HL-60 (cell line): ENCODE results near the gene GP1BA.

ENCODE experiments used
- DNase-seq, 2 experiments: peaks; one replicate each; pipeline ENCODE4 v3.0.0-alpha.2; 2010 to 2020; ENCODE audit warnings: low read depth in 1 of 2, low spot score in 1 of 2
- H3K27ac ChIP-seq: fragments of 250-450 bp; sonication (Bioruptor Pico); replicated peaks from 2 replicates; pipeline ENCODE4 v1.5.1; 2020; ENCODE audit warnings: mild to moderate bottlenecking, moderate library complexity
- H3K27me3 ChIP-seq: fragments of 250-450 bp; sonication (Bioruptor Pico); 2 replicates; pipeline ENCODE4 v1.5.1; 2021; ENCODE audit warnings: mild to moderate bottlenecking, moderate library complexity; ENCODE audit not compliant: insufficient read depth, poor library complexity, severe bottlenecking
- H3K4me3 ChIP-seq: replicated peaks from 2 replicates; pipeline ENCODE4 v1.5.1; 2011; ENCODE audit warnings: mild to moderate bottlenecking, control low read depth, low read length; ENCODE audit not compliant: insufficient read depth
- GABPA ChIP-seq: IDR thresholded peaks from 2 replicates; pipeline ENCODE4 v1.6.1; 2012; ENCODE audit warnings: low read depth
- POLR2AphosphoS5 ChIP-seq: IDR thresholded peaks from 2 replicates; pipeline ENCODE4 v1.6.1; 2012; ENCODE audit warnings: low read depth
- SPI1 ChIP-seq: IDR thresholded peaks from 2 replicates; pipeline ENCODE4 v1.6.1; 2012; ENCODE audit warnings: low read depth, mild to moderate bottlenecking, borderline replicate concordance
- TF ChIP-seq, protein P1 (sequence below): IDR thresholded peaks from one replicate; pipeline ENCODE4 v1.5.1; 2011; ENCODE audit warnings: low read length, control low read depth, inconsistent platforms; ENCODE audit not compliant: insufficient read depth
- TF ChIP-seq, protein P2 (sequence below): IDR thresholded peaks from 2 replicates; pipeline ENCODE4 v1.6.1; 2012; ENCODE audit warnings: low read depth; ENCODE audit not compliant: insufficient replicate concordance

Gene GP1BA

DNA sequence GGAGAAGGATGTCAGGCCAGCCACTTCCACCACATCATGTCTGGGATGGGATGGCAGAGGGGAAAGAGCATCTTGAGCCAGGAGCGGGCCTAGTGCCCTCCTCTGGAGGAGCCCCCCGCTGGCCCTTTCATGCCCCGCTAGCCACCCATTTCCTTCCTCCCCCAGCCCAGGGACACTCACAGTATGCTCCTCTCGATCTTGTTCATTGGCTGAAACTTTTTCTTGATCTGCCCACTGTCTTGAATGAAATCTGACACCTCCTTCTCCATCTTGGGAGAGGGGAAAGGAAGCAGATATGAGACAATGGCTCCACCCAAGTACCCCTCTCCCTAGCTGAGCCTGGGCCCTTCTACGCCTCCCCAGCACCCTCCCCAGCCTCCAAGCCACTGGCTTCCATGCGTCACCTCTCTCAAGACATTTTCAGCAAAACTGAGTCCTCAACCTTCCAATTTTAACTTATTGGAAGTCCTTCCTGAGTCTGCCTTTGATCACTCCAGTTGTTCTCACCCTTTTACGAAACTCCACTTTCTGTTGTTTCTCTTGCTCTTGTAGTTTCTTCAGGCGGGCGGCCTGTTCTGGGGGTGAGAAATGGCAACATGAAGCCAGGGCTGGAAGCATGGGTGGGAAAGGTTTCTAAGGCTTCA lies 28.3 kb downstream of the GP1BA start:
- no peak overlapping the region for H3K4me3 ChIP-seq
- no peak overlapping the region for H3K27ac ChIP-seq
- TF ChIP-seq GABPA = no peak
- TF ChIP-seq SPI1 = no peak
- TF ChIP-seq, protein P1, sequence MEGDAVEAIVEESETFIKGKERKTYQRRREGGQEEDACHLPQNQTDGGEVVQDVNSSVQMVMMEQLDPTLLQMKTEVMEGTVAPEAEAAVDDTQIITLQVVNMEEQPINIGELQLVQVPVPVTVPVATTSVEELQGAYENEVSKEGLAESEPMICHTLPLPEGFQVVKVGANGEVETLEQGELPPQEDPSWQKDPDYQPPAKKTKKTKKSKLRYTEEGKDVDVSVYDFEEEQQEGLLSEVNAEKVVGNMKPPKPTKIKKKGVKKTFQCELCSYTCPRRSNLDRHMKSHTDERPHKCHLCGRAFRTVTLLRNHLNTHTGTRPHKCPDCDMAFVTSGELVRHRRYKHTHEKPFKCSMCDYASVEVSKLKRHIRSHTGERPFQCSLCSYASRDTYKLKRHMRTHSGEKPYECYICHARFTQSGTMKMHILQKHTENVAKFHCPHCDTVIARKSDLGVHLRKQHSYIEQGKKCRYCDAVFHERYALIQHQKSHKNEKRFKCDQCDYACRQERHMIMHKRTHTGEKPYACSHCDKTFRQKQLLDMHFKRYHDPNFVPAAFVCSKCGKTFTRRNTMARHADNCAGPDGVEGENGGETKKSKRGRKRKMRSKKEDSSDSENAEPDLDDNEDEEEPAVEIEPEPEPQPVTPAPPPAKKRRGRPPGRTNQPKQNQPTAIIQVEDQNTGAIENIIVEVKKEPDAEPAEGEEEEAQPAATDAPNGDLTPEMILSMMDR = no peak
- TF ChIP-seq POLR2AphosphoS5 = no peak
- TF ChIP-seq, protein P2, sequence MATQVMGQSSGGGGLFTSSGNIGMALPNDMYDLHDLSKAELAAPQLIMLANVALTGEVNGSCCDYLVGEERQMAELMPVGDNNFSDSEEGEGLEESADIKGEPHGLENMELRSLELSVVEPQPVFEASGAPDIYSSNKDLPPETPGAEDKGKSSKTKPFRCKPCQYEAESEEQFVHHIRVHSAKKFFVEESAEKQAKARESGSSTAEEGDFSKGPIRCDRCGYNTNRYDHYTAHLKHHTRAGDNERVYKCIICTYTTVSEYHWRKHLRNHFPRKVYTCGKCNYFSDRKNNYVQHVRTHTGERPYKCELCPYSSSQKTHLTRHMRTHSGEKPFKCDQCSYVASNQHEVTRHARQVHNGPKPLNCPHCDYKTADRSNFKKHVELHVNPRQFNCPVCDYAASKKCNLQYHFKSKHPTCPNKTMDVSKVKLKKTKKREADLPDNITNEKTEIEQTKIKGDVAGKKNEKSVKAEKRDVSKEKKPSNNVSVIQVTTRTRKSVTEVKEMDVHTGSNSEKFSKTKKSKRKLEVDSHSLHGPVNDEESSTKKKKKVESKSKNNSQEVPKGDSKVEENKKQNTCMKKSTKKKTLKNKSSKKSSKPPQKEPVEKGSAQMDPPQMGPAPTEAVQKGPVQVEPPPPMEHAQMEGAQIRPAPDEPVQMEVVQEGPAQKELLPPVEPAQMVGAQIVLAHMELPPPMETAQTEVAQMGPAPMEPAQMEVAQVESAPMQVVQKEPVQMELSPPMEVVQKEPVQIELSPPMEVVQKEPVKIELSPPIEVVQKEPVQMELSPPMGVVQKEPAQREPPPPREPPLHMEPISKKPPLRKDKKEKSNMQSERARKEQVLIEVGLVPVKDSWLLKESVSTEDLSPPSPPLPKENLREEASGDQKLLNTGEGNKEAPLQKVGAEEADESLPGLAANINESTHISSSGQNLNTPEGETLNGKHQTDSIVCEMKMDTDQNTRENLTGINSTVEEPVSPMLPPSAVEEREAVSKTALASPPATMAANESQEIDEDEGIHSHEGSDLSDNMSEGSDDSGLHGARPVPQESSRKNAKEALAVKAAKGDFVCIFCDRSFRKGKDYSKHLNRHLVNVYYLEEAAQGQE = no peak
- H3K27me3 ChIP-seq = no peaks in the 10 kb centered on the region
- no peak for DNase-seq

DNA sequence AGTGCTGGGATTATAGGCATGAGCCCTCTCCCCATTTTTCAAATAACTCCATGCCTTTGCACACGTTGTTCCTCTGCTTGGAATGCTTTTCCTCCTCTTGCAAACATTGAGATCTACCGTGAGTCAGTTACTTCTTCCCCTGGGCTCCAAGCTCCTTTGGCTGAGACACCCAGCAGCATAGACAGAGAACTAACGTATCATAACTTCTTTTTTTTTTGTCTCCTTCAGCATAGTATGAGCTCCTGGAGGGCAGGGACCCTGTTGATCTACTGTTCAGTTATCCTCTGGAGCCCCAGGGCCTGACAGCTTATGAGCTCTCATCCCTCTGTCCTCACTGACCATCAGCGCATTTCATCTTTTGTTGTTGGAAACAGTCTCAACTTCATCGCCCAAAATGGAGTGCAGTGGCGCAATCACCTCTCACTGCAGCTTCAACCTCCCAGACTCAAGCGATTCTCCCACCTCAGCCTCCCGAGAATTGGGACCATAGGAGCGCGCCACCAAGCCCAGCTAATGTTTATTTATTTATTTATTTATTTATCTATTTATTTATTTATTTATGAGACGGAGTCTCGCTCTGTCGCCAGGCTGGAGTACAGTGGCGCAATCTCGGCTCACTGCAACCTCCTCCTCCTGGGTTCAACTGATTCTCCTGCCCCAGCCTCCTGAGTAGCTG lies 33.4 kb downstream of the GP1BA start:
- DNase-seq = no peak
- Histone ChIP-seq H3K4me3 (no peak overlapping the region), H3K27me3 (no peaks in the 10 kb centered on the region), H3K27ac (no peak overlapping the region; the same call in 1 of the 2 replicates)
- TF ChIP-seq SPI1 (no peak), GABPA (no peak), POLR2AphosphoS5 (no peak)
- TF ChIP-seq, protein P1 = no peak
- TF ChIP-seq, protein P2 = no peak

DNA sequence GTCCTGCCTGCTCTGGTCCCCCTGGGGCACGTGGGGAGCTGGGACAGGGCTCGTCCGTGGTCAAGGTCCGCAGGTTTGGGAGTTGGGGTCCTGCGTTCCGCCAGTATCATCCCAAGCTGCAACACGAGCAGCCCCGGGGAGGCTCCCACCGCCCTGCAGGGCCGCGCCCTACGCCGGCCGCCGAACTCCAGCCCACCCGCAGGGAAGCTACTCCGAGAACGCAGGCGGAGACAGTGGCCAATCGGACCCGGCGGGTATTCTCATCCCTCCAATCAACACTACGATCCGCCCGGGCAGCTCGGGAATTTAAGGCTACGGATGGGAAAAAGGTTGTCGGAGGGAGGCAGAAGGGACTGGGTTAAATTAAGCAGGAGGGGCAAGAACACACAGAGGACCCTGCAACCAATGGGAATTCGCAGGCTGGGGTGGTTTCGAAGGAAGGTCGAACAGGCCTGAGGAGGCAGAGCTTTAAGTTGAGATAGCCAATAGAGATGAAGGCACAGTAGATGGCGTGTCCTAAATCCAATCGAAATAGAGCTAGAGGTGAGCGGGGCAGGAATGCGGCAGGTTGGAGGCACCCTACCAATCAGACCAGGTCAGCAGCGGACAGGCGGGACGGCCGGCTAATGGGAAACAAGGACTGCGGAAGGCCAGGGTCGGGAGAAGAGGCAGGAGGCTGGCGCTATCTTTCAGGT lies 34.9 kb downstream of the GP1BA start:
- TF ChIP-seq SPI1 (no peak), GABPA (no peak), POLR2AphosphoS5 (no peak)
- TF ChIP-seq, protein P1 = no peak
- TF ChIP-seq, protein P2 = no peak
- no peaks in the 10 kb centered on the region for H3K27me3 ChIP-seq
- H3K4me3 ChIP-seq = peak overlapping the region; percentile 58
- peak overlapping the region; percentile 91 for H3K27ac ChIP-seq
- DNase-seq = peak; percentile 85 to 96
